DMS79 (cell line): Measurements from ENCODE around the gene XPO6.
A peak's percentile ranks its signal among the peaks of the same experiment; 100 is the strongest.
"Not testable (repeated sequence)": the region's sequence is repeated elsewhere in the genome, so short reads cannot be mapped to it uniquely, and the experiment has no call there.

Source experiments
- DNase-seq: peaks from one replicate; lab custom pipeline; 2025; lab: John Stamatoyannopoulos, UW

XPO6 gene

GRCh38 chr16:28211758-28212531 is at the start of gene XPO6:
XPO6 (minus strand) TSS chr16:28211965; CDS start chr16:28211368, 597 bp downstream.
- DNase-seq: peak; percentile 89

GRCh38 chr16:28260193-28260592 is 48.4 kb upstream of the XPO6 start:
- DNase-seq: no peak

- DNase-seq: no peak
Measured at GRCh38 chr16:28259781-28260150, 48.0 kb upstream of the XPO6 start.

- no peak for DNase-seq
Measured at GRCh38 chr16:28259091-28259780, 47.5 kb upstream of the XPO6 start.

- DNase-seq: no peak
Measured at GRCh38 chr16:28258567-28258966, 46.8 kb upstream of the XPO6 start.

- no peak for DNase-seq
Measured at GRCh38 chr16:28257256-28257655, 45.5 kb upstream of the XPO6 start.

GRCh38 chr16:28255838-28256237 is 44.1 kb upstream of the XPO6 start:
- no peak for DNase-seq

- DNase-seq: no peak
Measured at GRCh38 chr16:28254158-28254557, 42.4 kb upstream of the XPO6 start.

GRCh38 chr16:28250999-28251398 is 39.2 kb upstream of the XPO6 start:
- no peak for DNase-seq

GRCh38 chr16:28249483-28249882 is 37.7 kb upstream of the XPO6 start:
- not testable (repeated sequence) for DNase-seq

GRCh38 chr16:28241924-28242323 is 30.2 kb upstream of the XPO6 start:
- no peak for DNase-seq

- DNase-seq: no peak
Measured at GRCh38 chr16:28237754-28238357, 26.1 kb upstream of the XPO6 start.

GRCh38 chr16:28231763-28232162 is 20.0 kb upstream of the XPO6 start:
- no peak for DNase-seq

- DNase-seq: not testable (repeated sequence)
Measured at GRCh38 chr16:28223909-28224308, 12.1 kb upstream of the XPO6 start.

GRCh38 chr16:28219777-28220176 is 8.0 kb upstream of the XPO6 start:
- DNase-seq: not testable (repeated sequence)

GRCh38 chr16:28219282-28219681 is 7.5 kb upstream of the XPO6 start:
- DNase-seq: no peak

GRCh38 chr16:28218109-28218508 is 6.3 kb upstream of the XPO6 start:
- no peak for DNase-seq

- no peak for DNase-seq
Measured at GRCh38 chr16:28217326-28217725, 5.6 kb upstream of the XPO6 start.

- no peak for DNase-seq
Measured at GRCh38 chr16:28213396-28213795, 1.6 kb upstream of the XPO6 start.

GRCh38 chr16:28212532-28212873 is 738 bp upstream of the XPO6 start:
- no peak for DNase-seq

GRCh38 chr16:28210979-28211588 is 681 bp downstream of the XPO6 start:
- DNase-seq: peak; percentile 27

GRCh38 chr16:28210264-28210663 is 1.5 kb downstream of the XPO6 start:
- DNase-seq: no peak

- DNase-seq: no peak
Measured at GRCh38 chr16:28208824-28209223, 2.9 kb downstream of the XPO6 start.
